NCI-H2081 (cell line): ENCODE results near the gene ARL14EPL.

Experiments used
- DNase-seq, 2 experiments: peaks; one replicate each; lab custom pipeline; 2025; lab: John Stamatoyannopoulos, UW

Gene ARL14EPL

GRCh38 chr5:116032094-116032517 is at the start of gene ARL14EPL:
TSS of gene ARL14EPL (plus strand) at chr5:116032472. CDS start at chr5:116051466, 18,994 bp downstream.
- DNase-seq: no peak

- DNase-seq: no peak
Observed at GRCh38 chr5:115983519-115983918, 48.8 kb upstream of the ARL14EPL start.

- DNase-seq: no peak
Observed at GRCh38 chr5:115985802-115986757, 46.2 kb upstream of the ARL14EPL start.

DNA sequence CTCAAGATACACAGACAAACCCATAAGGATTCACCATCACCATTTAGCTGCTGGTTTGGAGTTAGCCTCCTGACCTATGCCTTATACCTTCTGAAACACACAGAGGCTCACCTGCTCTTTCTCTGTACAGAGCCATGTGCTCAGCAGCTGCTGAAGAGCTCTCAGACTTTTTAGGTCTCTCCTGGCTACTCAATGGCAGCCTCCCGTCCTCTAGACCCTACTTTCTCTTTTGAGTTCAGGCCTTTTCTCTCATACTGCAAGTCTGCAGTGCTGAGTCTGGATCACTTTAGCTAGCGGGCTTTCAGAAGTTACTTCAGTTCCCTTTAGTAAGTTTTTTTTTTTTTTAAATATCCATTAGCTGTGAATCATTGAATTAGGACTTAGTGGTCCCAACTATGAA is 44.3 kb upstream of the ARL14EPL start:
- DNase-seq: no peak

DNA sequence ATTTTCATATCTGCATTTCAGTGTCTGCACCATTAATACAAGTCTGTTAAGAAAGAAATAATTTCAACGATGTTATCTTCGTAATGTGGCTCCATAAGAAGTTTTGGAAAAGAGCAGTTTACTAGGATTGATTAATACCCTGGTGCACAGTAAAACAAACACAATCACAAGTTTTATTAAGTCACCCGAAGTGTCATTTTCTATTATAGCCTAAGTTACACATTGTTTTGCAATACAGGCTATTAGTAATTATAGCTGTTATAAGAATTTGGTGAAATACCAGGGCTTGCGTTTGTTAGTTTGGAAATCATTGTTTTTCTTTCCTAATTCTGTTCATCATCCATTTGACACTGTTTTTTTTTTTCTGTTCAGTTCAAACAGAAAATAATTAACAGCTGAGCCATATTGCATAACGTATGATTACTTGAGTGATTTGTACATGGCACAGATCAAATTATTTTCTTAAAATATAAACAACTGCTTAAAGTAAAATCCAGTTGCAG is 39.4 kb upstream of the ARL14EPL start:
- no peak for DNase-seq

DNA sequence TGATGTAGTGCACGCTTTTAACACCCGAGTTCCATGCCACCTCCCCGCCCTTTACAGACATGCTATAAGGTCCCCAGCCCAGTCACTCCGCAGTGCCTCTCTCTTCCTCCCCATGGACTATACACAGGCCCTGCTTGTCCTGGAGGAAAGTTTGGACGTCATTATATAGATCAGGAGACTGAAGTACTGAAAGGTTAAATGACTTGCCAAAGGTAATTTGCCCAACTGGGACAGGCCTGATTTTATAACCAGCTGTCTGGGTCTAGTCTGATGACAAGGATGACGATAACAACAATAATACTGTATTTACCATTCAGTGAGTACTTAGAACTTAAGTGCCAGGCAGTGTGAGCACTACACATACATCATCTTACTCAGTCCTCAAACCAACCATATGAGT is 36.9 kb upstream of the ARL14EPL start:
- no peak for DNase-seq

DNA sequence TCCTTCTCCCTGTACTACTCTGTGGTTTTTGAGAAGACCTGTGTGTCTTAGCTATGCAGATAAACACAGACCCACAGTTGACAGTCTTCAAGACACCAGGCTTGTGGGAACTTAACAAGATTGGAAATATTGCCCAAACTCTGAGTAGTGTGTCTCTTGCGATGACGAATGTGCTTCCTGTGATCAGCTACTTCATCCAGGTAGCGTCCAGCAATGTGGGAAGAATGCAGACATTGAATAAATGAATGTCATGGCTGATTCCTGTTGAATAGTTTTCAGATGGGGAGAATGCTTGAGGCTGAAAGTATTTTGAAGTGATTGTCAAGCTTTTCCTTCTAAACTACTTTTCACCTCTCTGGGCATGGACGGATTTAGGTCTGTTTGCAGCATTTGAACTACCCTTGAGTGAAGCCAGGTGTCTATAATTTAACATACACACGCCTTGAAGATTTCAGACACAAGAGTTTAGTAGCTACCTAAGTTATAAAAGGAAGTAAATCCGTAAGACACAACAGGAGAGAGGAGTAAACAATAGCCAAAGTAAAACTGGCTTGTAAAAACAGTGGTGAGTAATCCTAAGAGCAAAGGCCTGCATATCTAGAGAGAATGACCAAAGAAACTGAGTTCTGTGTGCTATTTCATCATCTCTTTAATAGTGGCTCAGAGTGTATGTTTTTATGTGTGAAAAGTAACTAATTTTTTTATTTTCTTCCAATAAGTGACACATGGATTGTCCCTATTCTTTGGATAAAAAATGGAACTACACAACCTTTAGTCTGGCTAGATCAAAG is 30.0 kb upstream of the ARL14EPL start:
- DNase-seq: no peak

DNA sequence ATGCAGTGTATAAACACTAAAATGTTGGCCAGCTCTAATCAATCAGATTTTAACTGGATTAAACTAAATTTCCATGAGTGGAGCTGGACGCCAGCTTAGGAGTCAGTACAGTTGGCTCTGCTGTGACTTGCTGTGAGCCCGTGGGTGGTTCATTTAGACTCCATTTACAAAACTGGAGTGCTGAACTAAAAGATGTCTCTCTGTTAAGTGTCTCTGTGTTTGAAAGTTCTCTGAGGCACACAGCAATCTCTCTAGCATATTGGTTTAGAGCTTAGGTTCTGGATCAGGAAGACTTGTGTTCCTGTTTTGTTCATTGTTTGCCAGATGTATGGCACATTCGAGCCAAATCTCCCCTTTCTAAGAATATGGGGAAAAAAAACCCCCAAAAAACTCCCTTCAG is 28.0 kb upstream of the ARL14EPL start:
- no peak for DNase-seq

- no peak for DNase-seq
Observed at GRCh38 chr5:116009806-116010205, 22.5 kb upstream of the ARL14EPL start.

DNA sequence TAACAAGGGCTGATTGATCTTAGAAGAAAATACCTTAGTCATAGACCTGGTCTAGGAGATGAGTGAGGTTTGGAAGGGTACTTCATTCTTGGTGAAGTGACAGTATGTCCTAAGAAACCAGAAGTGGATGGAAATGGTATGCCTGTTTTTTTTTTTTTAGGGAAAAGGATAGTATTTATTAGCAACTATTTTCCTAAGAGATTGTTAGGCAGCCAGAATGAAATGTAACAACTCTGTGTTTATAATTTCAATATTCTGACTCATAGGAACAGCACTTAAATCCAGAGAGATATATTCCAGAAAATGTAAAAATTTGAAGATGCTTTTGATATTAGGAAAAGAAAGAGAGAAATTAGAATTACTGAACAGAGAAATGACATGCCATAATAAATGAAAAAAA is 21.2 kb upstream of the ARL14EPL start:
- DNase-seq: no peak

DNA sequence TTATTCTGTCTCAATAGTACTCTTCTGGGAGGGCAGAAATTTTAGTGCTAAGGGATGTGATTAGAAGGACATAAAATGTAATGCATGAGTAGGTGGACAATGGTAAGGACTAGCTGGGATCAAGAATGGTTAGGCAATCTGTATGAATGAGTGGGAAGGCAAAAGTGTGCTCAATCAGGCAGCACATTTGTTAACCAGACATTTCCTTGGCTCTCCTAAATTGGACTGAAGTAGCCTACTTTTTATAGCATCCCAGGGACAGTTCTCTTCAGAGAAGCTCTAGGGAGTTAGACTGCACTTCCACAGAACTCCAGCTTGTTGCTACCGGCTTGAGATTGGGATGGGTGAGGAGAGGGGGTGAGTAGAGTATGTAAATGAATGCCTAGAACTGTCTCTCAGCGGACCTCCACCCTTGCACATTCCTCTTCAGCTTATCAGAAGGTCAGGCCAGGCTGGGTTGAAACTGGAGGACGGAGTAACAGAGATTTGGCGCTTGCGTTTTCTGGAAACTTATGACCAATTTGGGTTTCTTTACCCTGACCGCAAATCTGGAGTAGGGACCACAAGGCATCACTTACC is 19.0 kb upstream of the ARL14EPL start:
- no peak for DNase-seq

GRCh38 chr5:116013936-116014335 is 18.3 kb upstream of the ARL14EPL start:
- no peak for DNase-seq

DNA sequence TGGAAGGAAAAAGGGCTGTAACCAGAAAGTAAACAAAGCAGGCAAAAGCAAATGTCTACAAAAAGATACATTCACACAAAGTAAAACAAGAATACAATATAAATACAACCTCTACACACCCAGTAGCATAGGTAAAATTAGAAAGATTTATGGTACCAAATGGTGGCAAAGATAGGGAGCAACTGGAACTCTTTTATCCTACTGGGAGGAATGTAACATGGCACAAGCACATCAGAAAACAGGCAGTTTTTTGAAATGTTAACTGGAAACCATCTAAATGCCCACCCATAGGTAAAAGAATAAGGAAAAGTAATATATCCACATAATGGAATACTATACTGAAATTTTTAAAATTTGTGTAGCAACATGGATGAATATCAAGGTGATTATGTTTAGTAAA is 8.7 kb upstream of the ARL14EPL start:
- no peak for DNase-seq

- DNase-seq: no peak
Observed at GRCh38 chr5:116025866-116026265, 6.4 kb upstream of the ARL14EPL start.

GRCh38 chr5:116032991-116033390 is 719 bp downstream of the ARL14EPL start:
- no peak for DNase-seq

GRCh38 chr5:116035123-116035522 is 2.9 kb downstream of the ARL14EPL start:
- DNase-seq: no peak

- DNase-seq: no peak
Observed at GRCh38 chr5:116037236-116037822, 5.1 kb downstream of the ARL14EPL start.

DNA sequence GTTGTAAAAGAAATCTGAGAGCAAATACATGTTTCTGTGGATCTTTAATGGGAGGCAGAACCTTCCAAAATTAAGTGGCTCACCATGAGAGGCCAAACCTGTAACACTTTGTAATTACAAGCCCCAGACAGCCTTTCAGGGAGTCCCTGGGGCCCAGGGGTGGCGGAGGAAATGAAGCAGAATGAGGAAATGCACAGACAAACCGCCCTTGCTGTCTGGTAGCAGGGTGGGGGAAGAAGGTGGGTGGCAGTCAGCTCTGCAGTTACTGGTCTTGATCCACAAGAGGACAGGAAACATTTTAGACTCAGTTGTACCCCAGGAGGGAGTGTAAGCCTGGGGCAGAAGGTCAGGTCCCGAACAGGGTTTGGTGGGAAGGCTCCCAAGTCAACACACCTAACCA is 6.5 kb downstream of the ARL14EPL start:
- no peak for DNase-seq

DNA sequence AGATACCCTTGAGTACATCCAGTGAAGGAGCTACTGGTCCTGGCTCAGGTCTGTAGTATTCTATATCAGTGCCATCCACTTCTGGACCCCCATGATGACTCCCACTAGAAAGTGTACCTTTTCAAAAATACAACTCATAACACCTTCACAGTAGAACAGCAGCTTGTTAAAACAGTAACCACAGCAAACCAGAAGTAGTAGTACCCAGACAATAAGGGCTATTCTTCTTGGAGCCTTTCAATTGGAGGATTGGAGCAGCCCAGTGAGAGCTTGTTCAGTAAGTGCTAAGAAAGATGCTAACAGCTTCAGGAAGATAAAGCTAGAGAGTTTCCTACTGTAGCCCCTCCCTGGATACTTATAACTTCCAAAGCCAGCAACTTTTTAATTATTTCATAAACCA is 10.1 kb downstream of the ARL14EPL start:
- DNase-seq: no peak

- DNase-seq: no peak
Observed at GRCh38 chr5:116044073-116044472, 11.8 kb downstream of the ARL14EPL start.

DNA sequence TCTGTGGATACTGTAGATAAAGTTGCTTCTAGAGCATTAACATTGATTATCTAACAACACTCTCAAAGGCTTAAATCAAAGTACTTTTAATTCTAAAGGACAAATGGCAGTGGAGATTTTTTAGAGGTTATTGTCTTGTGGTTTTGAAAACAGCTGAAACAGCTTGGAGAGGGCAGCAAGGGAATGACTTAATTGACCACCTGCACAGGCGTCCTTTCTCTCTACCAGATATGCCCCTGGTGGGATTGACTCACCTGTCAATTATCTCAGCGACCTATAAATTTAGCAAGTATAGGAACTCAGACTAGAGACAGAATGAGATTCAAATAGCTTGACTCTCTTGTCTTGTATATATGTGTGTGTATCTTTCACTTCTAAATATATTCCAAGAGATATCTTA is 13.5 kb downstream of the ARL14EPL start:
- DNase-seq: no peak

- no peak for DNase-seq
Observed at GRCh38 chr5:116046261-116046660, 14.0 kb downstream of the ARL14EPL start.
